Measurements from ENCODE around the gene SYT12.

- no peak for TF ChIP-seq POLR2A (IDR thresholded peaks at IDR 0.05; ENCODE audit: low read length)
- no peak for TF ChIP-seq GATA1 (IDR thresholded peaks at IDR 0.05; ENCODE audit: low read depth, low read length)
Observed at GRCh38 chr11:67024966-67025365, 2.0 kb downstream of the SYT12 start.
